Gastroesophageal sphincter (tissue), 4 donors: ENCODE measurements around the gene LRRC26. TPM values are rescaled to one million over a fixed set of nuclear protein-coding genes. Genes with fewer than 3 reads are reported as not detected.

Source experiments
- ATAC-seq: fragments of 150-250 bp; one replicate; pipeline ENCODE4 v1.9.1; 2016; ENCODE audit warnings: mild to moderate bottlenecking, moderate library complexity
- H3K27ac ChIP-seq, 4 donors: fragments of 200-600 bp; sonication (generic) in 3 of 4; 1 replicate in 3 of 4; 2 replicates in 1 of 4; pipeline ENCODE4 v1.5.1; 2016 to 2019
- H3K27me3 ChIP-seq: fragments of 200-600 bp; sonication (generic); one replicate; pipeline ENCODE4 v1.5.1; 2019
- H3K36me3 ChIP-seq, 2 donors: fragments of 200-600 bp; sonication (generic); one replicate each; pipeline ENCODE4 v1.5.1; 2019; ENCODE audit warnings: control low read depth in 1 of 2
- H3K4me1 ChIP-seq, 3 donors: fragments of 200-600 bp; sonication (generic); 1 replicate in 2 of 3; 2 replicates in 1 of 3; pipeline ENCODE4 v1.5.1; 2016 to 2019; ENCODE audit warnings: control low read depth in 2 of 3
- H3K4me3 ChIP-seq, 2 donors: fragments of 200-600 bp; sonication (generic); one replicate each; pipeline ENCODE4 v1.5.1; 2019; ENCODE audit warnings: mild to moderate bottlenecking in 1 of 2, moderate library complexity in 1 of 2
- H3K9me3 ChIP-seq, 3 donors: fragments of 200-600 bp; sonication (generic); one replicate each; pipeline ENCODE4 v1.5.1; 2017 to 2019; ENCODE audit warnings: control low read depth in 2 of 3
- CTCF ChIP-seq, 4 experiments: fragments of 200-600 bp in 2 of 4; fragments of 450-650 bp in 2 of 4; sonication (generic) in 1 of 4; IDR thresholded peaks; one replicate each; pipeline ENCODE4 v1.5.1; 2017 to 2019; ENCODE audit warnings: antibody characterized with exemption in 4 of 4, mild to moderate bottlenecking in 2 of 4, moderate library complexity in 2 of 4
- EP300 ChIP-seq: sonication (generic); formaldehyde crosslinking; IDR thresholded peaks from one replicate; pipeline ENCODE4 v1.6.1; 2017; ENCODE audit warnings: antibody characterized with exemption, mild to moderate bottlenecking
- POLR2A ChIP-seq, 2 donors: fragments of 450-650 bp; IDR thresholded peaks; one replicate each; pipeline ENCODE4 v1.6.1; 2017; ENCODE audit warnings: antibody characterized with exemption in 2 of 2, mild to moderate bottlenecking in 2 of 2, moderate library complexity in 1 of 2
- POLR2AphosphoS5 ChIP-seq: sonication (generic); formaldehyde crosslinking; IDR thresholded peaks from one replicate; pipeline ENCODE4 v1.6.1; 2017; ENCODE audit warnings: antibody characterized with exemption
- WGBS, 2 donors: methylation state at CpG; one replicate each; pipeline ENCODE4 v1.1.5; 2018; ENCODE audit warnings: low coverage in 1 of 2; 5-methylcytosine and 5-hydroxymethylcytosine counted together
- total RNA-seq, 4 donors: library from RNA; depleted of rRNA; stranded (reverse); fragments of >200 nt; gene quantifications; one replicate each; pipeline ENCODE4 v1.1.0, GENCODE V29; 2016

Gene LRRC26
- total RNA-seq, 4 donors from 2014 or later: 7.7 TPM; not detected in 3

DNA sequence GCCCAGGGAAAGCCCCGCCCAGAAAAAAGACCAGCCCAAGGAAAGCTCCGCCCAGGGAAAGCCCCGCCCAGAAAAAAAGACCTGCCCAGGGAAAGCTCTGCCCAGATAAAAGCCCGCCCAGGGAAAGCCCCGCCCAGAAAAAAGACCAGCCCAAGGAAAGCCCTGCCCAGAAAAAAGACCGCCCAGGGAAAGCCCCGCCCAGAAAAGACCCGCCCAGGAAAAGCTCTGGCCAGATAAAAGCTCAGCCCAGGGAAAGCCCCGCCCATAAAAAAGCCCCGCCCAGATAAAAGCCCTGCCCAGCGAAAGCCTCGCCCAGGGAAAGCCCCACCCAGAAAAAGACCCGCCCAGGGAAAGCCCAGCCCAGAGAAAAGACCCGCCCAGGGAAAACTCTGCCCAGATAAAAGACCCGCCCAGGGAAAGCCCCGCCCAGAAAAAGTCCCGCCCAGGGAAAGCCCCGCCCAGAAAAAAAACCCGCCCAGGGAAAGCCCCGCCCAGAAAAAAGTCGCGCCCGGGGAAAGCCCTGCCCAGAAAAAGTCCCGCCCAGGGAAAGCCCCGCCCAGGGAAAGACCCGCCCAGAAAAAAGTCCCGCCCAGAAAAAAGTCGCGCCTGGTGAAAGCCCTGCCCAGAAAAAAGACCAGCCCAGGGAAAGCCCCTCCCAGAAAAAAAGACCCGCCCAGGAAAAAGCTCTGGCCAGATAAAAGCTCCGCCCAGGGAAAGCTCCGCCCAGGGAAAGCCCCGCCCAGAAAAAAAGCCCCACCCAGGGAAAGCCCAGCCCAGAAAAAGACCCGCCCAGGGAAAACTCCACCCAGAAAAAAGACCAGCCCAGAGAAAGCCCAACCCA lies 19.0 kb downstream of the LRRC26 start:
- no peaks in the 10 kb centered on the region for H3K36me3 ChIP-seq
- ATAC-seq: no peak
- no peaks in the 10 kb centered on the region for H3K4me1 ChIP-seq
- 30 to 45% methylated on average over 4 of the region's 34 CpGs for WGBS, 2 donors
- H3K9me3 ChIP-seq: no peaks in the 10 kb centered on the region
- H3K27me3 ChIP-seq: peaks cover 78% of the 10 kb centered on the region
- TF ChIP-seq EP300 (no peak), POLR2A (IDR thresholded peaks at IDR 0.05) (no peak), CTCF (IDR thresholded peaks at IDR 0.05) (no peak), POLR2AphosphoS5 (no peak)
- no peak overlapping the region for H3K4me3 ChIP-seq
- no peak overlapping the region for H3K27ac ChIP-seq

DNA sequence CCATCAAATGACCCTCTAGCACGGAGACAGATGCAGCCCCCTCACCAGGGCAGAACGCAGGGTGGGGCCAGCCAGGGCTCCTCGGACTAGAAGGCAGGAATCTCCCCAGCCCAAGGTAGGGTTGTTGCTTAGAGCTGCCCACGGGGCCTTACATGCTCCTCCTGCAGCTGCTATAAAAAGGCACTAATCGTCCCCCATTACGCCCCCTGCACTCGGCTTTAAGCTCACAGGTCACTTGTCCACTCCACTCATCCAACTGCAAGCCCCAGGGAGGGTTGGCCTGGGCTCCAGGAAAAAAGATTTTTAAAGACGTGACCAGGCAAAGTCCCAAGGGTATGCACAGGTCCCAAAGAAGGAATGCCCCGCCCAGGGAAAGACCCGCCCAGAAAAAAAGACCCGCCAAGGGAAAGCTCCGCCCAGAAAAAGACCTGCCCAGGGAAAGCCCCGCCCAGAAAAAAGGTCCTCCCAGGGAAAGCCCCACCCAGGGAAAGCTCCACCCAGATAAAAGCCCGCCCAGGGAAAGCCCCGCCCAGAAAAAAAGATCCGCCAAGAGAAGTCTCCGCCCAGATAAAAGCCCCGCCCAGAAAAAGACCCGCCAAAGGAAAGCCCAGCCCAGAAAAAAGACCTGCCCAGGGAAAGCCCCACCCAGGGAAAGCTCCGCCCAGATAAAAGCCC lies 19.8 kb downstream of the LRRC26 start:
- H3K27me3 ChIP-seq: peaks cover 78% of the 10 kb centered on the region

DNA sequence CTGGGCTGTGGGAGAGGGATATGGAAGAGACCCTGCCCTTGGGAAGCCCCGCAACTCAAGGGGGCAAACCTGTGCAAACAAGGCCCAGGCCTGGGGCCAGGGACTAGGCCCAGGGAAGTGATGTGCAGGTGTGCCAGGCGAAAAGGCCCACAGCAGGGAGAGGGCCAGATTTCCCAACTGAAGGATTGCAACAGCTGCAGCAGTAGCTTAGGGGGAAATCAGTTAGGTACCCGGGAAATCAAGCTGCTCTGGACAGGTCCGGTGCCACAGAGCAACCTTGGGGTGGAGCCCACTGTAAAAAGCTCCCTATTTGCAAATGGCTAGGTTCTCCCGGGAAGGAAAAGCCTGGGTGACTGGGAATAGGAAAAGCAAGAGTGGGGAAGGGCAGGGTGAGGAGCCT lies 20.5 kb downstream of the LRRC26 start:
- peaks cover 73% of the 10 kb centered on the region for H3K27me3 ChIP-seq
- H3K4me3 ChIP-seq: no peak overlapping the region
- H3K36me3 ChIP-seq: no peaks in the 10 kb centered on the region
- WGBS, 2 donors: 71% methylated on average over 1 of the region's 5 CpGs; no CpG with 5 or more reads in 1 of the 2 donors
- H3K4me1 ChIP-seq: no peaks in the 10 kb centered on the region
- ATAC-seq: no peak
- no peak for TF ChIP-seq EP300
- TF ChIP-seq POLR2A (IDR thresholded peaks at IDR 0.05): no peak
- TF ChIP-seq POLR2AphosphoS5: no peak
- no peak for TF ChIP-seq CTCF (IDR thresholded peaks at IDR 0.05)
- H3K9me3 ChIP-seq: no peaks in the 10 kb centered on the region
- H3K27ac ChIP-seq: no peak overlapping the region

More for the DNA sequence above, 19.8 kb downstream of the LRRC26 start:
- no peak for ATAC-seq
- Histone ChIP-seq H3K27ac (no peak overlapping the region), H3K4me3 (no peak overlapping the region), H3K9me3 (no peaks in the 10 kb centered on the region), H3K4me1 (no peaks in the 10 kb centered on the region), H3K36me3 (no peaks in the 10 kb centered on the region)
- TF ChIP-seq POLR2A (IDR thresholded peaks at IDR 0.05) (no peak), CTCF (IDR thresholded peaks at IDR 0.05) (no peak), POLR2AphosphoS5 (no peak), EP300 (no peak)
- 48 to 72% methylated on average over 5 to 12 of the region's 20 CpGs for WGBS, 2 donors

DNA sequence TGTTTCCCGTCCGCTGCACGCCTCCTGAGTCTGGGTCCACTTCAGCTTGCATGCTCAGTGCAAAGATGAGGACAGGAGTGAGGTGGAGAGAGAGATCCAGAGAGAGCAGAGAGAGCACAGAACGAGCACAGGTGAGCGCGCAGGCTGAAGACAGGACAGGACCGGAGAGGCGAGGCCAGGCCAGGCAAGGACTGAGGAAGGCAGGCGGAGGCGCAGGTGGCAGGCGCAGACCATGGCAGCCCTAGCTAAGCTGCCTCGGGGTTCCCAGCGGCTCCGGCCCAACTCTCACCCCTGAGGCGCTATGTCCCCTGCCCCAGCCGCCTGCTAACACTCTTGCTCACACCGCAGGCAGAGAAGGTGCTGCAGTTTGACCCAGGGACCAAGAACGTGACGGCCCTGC lies 21.2 kb downstream of the LRRC26 start:
- ATAC-seq: no peak
- Histone ChIP-seq H3K9me3 (no peaks in the 10 kb centered on the region), H3K27me3 (peaks cover 77% of the 10 kb centered on the region), H3K4me3 (no peak overlapping the region), H3K36me3 (no peaks in the 10 kb centered on the region), H3K4me1 (no peaks in the 10 kb centered on the region), H3K27ac (no peak overlapping the region)
- TF ChIP-seq POLR2A (IDR thresholded peaks at IDR 0.05) (no peak), EP300 (no peak), CTCF (IDR thresholded peaks at IDR 0.05) (no peak), POLR2AphosphoS5 (no peak)
- WGBS, 2 donors: no CpG with 5 or more reads among the region's 19 CpGs
